Colonic mucosa (tissue), 4 donors: ENCODE data around the gene KLHL40. TPM values are rescaled to one million over a fixed set of nuclear protein-coding genes. Genes with fewer than 3 reads are reported as not detected.

Experiments
- DNase-seq: peaks from one replicate; pipeline ENCODE4 v3.0.0-alpha.2; 2020
- H3K27ac ChIP-seq: fragments of 200-600 bp; one replicate; pipeline ENCODE4 v1.8.0; 2021
- H3K27me3 ChIP-seq: fragments of 200-600 bp; one replicate; pipeline ENCODE4 v1.8.0; 2021
- H3K36me3 ChIP-seq: fragments of 200-600 bp; one replicate; pipeline ENCODE4 v1.8.0; 2021
- H3K4me1 ChIP-seq: fragments of 200-600 bp; one replicate; pipeline ENCODE4 v1.8.0; 2021; ENCODE audit warnings: mild to moderate bottlenecking
- H3K4me3 ChIP-seq: fragments of 200-600 bp; one replicate; pipeline ENCODE4 v1.8.0; 2021
- H3K9ac ChIP-seq, 2 donors: one replicate each; pipeline ENCODE4 v1.7.0; 2013; ENCODE audit warnings: control low read depth in 2 of 2, low read depth in 2 of 2, low read length in 2 of 2
- H3K9me3 ChIP-seq: fragments of 200-600 bp; one replicate; pipeline ENCODE4 v1.8.0; 2021
- intact Hi-C: fragments of 100-400 bp; cut with DNase I; formaldehyde crosslinking; loops from one replicate; pipeline ENCODE4 v1.14.1; 2022
- total RNA-seq, 2 donors: library from RNA; stranded (reverse); fragmentation: NEBNext Ultra II Directional in 1 of 2; extraction: Animal tissue kit (Norgen Biotek cat#: 25700) in 1 of 2; gene quantifications; one replicate each; pipeline ENCODE4 v1.2.1, GENCODE V29; 2021
- TF ChIP-seq, protein P1 (sequence below): fragments of 200-600 bp; IDR thresholded peaks from one replicate; pipeline ENCODE4 v1.8.0; 2022; ENCODE audit warnings: antibody characterized with exemption, mild to moderate bottlenecking
- donor health status: healthy.
- donor health status: DM: no; HTN: no; CAD: no.
- donor health status: DM: no; HTN: no; CAD: no.

KLHL40 gene
- total RNA-seq, 2 donors from 2014 or later, result not detected

DNA sequence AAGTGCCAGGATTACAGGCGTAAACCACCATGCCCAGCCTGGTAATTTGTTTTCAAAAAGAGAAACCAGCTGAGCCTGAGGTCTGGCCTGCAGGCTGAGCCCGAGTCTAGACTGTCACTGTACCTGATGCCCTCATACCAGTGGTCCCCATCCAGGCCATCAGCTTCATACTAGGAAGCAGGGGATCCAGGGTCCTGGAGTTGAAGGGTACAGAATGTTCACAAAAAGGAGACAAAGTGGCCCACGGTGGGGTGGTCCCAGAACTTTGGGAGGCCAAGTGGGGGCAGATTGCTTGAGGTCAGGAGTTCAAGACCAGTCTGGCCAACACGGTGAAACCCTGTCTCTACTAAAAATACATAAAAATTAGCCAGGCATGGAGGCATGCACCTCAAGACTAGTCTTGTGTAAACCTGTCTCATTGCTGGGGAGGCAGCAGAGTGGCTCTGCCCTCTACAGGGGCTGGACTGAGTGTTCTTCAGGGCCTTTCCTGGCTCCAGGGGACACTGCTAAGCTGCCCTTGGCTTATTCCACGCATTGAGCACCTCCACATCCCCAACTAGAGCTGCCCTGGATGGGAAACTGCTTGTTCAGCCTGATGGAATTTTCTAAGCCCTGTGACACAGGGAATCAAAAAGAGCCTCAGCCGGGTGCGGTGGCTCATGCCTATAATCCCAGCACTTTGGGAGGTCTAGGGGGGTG is 25.1 kb downstream of the KLHL40 start:
- DNase-seq, result no peak
- H3K4me1 ChIP-seq, result no peaks in the 10 kb centered on the region
- intact Hi-C loops, result no loop called here

DNA sequence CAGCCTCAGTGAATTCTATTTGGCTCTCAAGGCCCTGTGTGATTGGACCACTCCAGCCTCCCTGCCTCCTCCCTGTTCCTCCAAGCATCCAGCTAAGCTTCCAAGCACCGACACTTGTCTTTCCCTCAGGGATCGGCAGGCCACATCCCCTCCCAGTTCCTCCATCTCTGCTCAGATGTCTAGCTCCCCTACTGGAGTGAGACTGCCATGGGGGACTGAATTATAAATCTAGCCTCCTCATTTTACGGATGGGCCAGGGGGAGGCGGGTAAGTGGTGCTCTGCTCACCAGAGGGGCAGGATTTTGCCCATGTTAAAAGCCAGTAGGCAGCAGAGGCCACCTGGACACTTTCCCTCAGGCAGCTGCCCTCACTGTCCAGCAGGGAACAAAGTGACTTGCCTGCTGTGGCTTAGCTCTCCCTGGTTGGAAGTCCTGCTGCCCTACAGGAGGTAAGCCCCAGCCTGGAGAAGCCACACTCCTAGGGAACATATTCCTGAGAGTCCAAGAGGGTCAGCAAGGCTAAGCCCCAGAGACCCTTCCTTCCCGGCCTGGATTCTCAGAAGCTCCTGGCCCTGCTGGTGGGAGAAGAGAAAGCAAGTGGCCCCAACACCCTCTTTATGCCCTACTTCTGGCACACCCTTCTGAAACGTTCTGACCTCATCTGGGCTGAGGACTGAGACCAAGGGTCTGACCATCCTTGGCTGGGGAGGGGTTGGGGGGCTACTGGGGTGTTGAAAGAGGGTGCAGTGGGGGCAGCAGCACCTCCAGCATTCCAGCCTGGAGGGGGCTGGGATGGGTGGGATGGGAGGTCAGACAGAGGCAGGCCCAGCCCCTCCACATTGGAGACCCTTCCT is 26.4 kb downstream of the KLHL40 start:
- intact Hi-C loops, result no loop called here
- TF ChIP-seq, protein P1, sequence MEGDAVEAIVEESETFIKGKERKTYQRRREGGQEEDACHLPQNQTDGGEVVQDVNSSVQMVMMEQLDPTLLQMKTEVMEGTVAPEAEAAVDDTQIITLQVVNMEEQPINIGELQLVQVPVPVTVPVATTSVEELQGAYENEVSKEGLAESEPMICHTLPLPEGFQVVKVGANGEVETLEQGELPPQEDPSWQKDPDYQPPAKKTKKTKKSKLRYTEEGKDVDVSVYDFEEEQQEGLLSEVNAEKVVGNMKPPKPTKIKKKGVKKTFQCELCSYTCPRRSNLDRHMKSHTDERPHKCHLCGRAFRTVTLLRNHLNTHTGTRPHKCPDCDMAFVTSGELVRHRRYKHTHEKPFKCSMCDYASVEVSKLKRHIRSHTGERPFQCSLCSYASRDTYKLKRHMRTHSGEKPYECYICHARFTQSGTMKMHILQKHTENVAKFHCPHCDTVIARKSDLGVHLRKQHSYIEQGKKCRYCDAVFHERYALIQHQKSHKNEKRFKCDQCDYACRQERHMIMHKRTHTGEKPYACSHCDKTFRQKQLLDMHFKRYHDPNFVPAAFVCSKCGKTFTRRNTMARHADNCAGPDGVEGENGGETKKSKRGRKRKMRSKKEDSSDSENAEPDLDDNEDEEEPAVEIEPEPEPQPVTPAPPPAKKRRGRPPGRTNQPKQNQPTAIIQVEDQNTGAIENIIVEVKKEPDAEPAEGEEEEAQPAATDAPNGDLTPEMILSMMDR, result no peak

More for the DNA sequence above, 25.1 kb downstream of the KLHL40 start:
- no peak overlapping the region for H3K9ac ChIP-seq
- no peaks in the 10 kb centered on the region for H3K9me3 ChIP-seq
- H3K36me3 ChIP-seq, result no peaks in the 10 kb centered on the region
- H3K27me3 ChIP-seq, result no peaks in the 10 kb centered on the region
- TF ChIP-seq, protein P1, result no peak
- no peak overlapping the region for H3K4me3 ChIP-seq
- H3K27ac ChIP-seq, result no peak overlapping the region

DNA sequence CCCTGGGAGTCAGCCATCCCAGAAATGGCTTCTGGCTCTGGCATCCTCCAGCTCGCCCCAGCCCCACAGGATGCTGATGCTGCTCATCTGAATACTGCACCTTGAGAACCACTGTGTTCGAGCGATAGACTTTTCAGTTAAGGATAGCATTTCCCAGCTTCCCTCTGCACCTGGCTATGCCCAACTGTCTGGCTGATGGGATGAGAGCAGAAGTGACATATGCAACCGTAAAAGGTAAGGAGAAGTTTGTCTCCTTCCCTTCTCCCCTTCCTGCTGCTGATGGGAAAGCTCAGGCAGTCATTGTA is 27.0 kb downstream of the KLHL40 start:
- no peak for DNase-seq
- Histone ChIP-seq H3K4me3 (no peak overlapping the region), H3K9me3 (no peaks in the 10 kb centered on the region), H3K27me3 (no peaks in the 10 kb centered on the region), H3K4me1 (no peaks in the 10 kb centered on the region), H3K27ac (no peak overlapping the region), H3K36me3 (no peaks in the 10 kb centered on the region), H3K9ac (no peak overlapping the region)
- TF ChIP-seq, protein P1, result no peak
- intact Hi-C loops, result no loop called here

More for the DNA sequence above, 26.4 kb downstream of the KLHL40 start:
- H3K4me1 ChIP-seq, result no peaks in the 10 kb centered on the region
- no peaks in the 10 kb centered on the region for H3K36me3 ChIP-seq
- H3K9ac ChIP-seq, result no peak overlapping the region
- no peaks in the 10 kb centered on the region for H3K27me3 ChIP-seq
- no peaks in the 10 kb centered on the region for H3K9me3 ChIP-seq
- no peak for DNase-seq
- H3K27ac ChIP-seq, result no peak overlapping the region
- H3K4me3 ChIP-seq, result no peak overlapping the region

DNA sequence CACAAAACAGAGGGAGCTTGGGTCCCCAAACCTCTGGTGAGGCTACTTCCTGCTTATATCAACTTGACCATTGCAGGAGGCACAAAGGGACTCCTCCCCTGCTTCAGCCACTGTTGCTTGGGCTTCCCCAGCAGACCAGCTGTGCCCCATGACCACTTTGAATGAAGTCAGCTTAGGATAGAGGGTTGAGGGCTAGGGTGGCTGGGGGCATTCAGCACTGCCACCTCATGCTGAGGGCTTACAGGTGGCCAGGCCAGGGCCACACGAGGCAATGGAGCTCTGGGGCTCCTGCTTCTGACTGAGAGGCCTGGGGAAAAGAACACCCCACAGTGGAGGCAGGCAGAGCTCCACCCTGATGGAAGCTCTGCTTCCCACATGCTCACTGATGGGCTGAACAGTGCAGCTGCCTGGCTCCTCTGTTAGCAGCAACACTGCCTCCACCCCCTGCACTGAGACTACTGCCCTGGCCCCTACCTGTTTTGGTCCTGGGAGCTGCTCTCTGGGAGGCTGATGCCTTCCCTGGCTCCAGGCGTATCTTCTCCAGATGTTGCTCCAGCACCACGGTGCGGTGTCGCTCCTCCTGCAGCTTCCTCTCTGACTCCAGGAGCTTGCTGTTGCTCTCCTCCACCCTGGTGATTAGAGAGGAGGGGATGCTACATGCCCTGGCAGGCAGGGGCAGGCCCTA is 27.5 kb downstream of the KLHL40 start:
- Histone ChIP-seq H3K36me3 (no peaks in the 10 kb centered on the region), H3K27ac (no peak overlapping the region), H3K4me3 (no peak overlapping the region), H3K27me3 (no peaks in the 10 kb centered on the region), H3K9me3 (no peaks in the 10 kb centered on the region), H3K4me1 (no peaks in the 10 kb centered on the region), H3K9ac (no peak overlapping the region)
- intact Hi-C loops, result no loop called here
- TF ChIP-seq, protein P1, result no peak
- DNase-seq, result no peak

DNA sequence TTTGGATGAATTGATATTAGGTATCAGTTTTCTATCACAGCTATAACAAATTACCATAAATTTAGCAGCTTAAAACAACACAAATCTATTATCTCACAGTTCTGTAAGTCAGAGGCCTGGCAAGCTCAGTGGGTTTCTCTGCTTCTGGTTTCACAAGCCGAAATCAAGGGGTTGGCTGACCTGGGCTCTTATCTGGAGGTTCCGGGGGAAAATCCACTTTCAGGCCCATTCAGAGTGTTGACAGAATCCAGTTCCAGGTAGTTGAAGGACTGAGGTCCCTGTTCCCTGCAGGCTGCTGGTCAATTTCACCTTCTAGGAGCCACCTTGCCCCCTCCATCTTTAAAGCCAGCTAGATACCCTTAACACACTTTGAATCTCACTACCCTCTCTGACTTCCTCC is 28.4 kb downstream of the KLHL40 start:
- no peaks in the 10 kb centered on the region for H3K9me3 ChIP-seq
- H3K4me1 ChIP-seq, result no peaks in the 10 kb centered on the region
- TF ChIP-seq, protein P1, result no peak
- H3K36me3 ChIP-seq, result no peaks in the 10 kb centered on the region
- no peak overlapping the region for H3K9ac ChIP-seq
- intact Hi-C loops, result no loop called here
- H3K27ac ChIP-seq, result no peak overlapping the region
- no peaks in the 10 kb centered on the region for H3K27me3 ChIP-seq
- no peak overlapping the region for H3K4me3 ChIP-seq
- DNase-seq, result no peak
